ENCODE measurements around the gene MAP3K9. TPM values are rescaled to one million over a fixed set of nuclear protein-coding genes. Genes with fewer than 3 reads are reported as not detected.

The MAP3K9 gene
- total RNA-seq, 4 donors from 2014 or later: 0.20 to 1.5 (median 0.59) TPM

DNA sequence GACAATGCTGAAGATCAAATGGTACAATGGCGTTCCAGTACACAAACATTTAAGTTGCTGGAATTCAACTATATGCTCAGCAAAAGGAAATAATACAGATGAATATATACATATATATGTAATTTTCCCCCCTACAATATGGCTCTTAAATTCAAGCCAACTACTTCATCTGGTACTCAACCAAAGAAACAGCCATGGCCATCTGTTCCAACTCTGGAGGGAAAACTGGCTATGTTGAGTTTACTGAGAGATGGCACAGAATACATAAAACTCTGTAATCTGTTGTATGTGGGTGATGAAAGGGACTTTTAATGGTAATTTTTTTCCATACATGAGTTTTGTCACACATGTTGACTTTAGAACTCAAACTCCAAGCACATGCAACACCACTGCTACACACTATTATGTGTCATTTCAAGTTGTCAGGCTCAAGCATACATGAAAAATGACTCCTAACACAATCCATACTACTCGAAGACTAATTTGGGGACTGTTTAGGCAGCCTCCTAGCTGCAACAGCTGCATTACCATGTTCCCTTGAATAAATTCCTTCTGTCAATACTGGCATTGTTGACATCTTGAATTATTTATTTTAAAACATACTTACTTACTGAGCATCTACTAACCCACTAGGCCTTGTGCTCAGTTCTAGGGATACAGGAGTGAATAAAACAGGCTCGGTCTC lies 38.2 kb upstream of the MAP3K9 start:
- Histone ChIP-seq H3K27ac (no peak overlapping the region), H3K36me3 (no peaks in the 10 kb centered on the region), H3K27me3 (no peaks in the 10 kb centered on the region), H3K4me3 (no peak overlapping the region), H3K9me3 (no peaks in the 10 kb centered on the region), H3K4me1 (no peaks in the 10 kb centered on the region)
- WGBS, 2 donors: 83 to 84% methylated on average over 3 of the region's 3 CpGs
- DNase-seq (ENCODE audit: low spot score in 2 of 2): no peak
- TF ChIP-seq EP300 (IDR thresholded peaks at IDR 0.05) (no peak), POLR2A (IDR thresholded peaks at IDR 0.05) (no peak)
- TF ChIP-seq, protein P1, sequence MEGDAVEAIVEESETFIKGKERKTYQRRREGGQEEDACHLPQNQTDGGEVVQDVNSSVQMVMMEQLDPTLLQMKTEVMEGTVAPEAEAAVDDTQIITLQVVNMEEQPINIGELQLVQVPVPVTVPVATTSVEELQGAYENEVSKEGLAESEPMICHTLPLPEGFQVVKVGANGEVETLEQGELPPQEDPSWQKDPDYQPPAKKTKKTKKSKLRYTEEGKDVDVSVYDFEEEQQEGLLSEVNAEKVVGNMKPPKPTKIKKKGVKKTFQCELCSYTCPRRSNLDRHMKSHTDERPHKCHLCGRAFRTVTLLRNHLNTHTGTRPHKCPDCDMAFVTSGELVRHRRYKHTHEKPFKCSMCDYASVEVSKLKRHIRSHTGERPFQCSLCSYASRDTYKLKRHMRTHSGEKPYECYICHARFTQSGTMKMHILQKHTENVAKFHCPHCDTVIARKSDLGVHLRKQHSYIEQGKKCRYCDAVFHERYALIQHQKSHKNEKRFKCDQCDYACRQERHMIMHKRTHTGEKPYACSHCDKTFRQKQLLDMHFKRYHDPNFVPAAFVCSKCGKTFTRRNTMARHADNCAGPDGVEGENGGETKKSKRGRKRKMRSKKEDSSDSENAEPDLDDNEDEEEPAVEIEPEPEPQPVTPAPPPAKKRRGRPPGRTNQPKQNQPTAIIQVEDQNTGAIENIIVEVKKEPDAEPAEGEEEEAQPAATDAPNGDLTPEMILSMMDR (IDR thresholded peaks at IDR 0.05): no peak

DNA sequence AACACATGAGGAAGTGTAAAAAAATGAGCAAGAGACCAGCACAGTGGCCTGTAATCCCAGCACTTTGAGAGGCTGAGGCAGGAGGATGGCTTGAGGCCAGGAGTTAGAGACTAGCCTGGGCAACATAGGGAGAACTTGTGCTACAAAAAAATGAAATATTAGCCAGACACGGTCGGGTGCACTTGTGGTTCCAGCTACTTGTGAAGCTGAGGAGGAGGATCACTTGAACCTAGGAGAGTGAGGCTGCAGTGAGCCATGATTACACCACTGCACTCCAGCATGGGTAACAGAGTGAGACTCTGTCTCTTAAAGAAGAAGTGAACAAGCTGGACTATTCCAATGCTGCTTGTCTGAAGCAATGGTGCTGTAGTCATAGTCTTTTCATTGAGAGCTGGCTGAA lies 36.3 kb upstream of the MAP3K9 start:
- Histone ChIP-seq H3K4me1 (no peaks in the 10 kb centered on the region), H3K36me3 (no peaks in the 10 kb centered on the region), H3K27ac (no peak overlapping the region), H3K27me3 (no peaks in the 10 kb centered on the region), H3K4me3 (no peak overlapping the region), H3K9me3 (no peaks in the 10 kb centered on the region)
- 88 to 90% methylated on average over 2 of the region's 2 CpGs for WGBS, 2 donors
- no peak for TF ChIP-seq EP300 (IDR thresholded peaks at IDR 0.05)
- TF ChIP-seq POLR2A (IDR thresholded peaks at IDR 0.05): no peak
- TF ChIP-seq, protein P1 (IDR thresholded peaks at IDR 0.05): no peak
- DNase-seq (ENCODE audit: low spot score in 2 of 2): no peak

DNA sequence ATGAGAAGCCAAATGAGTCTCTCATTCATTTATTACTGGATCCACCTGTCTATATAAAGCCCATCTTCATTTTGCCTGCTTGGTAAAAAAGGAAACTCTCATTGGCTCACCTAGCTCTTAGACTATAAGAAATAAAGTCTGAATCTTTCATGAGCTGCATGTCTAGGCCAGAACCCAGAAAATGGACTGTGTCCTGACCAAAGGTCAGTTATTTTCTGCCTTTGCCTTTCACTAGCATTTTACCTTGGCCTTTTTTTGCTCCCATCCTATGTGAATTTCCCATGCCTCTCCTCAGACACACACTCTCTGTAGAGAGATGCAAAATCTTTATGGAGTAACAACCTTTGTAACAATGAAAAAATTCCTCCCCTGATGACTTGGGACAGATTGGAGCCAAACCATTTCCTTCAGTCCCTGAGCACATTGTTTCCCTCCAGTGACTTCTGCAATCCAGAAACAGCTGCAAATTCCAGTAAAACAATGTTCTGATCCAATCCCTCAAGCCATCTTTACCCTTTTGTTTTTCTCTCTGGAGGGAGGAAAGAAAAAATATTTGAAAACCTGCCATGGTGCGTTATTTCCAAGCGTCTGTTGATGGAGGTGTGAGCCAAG lies 33.6 kb upstream of the MAP3K9 start:
- Histone ChIP-seq H3K4me1 (no peaks in the 10 kb centered on the region), H3K9me3 (no peaks in the 10 kb centered on the region), H3K27me3 (no peaks in the 10 kb centered on the region), H3K36me3 (no peaks in the 10 kb centered on the region), H3K27ac (no peak overlapping the region), H3K4me3 (no peak overlapping the region)
- 29 to 43% methylated on average over 2 of the region's 2 CpGs for WGBS, 2 donors
- DNase-seq (ENCODE audit: low spot score in 2 of 2): no peak
- TF ChIP-seq, protein P1 (IDR thresholded peaks at IDR 0.05): no peak
- TF ChIP-seq EP300 (IDR thresholded peaks at IDR 0.05): no peak
- no peak for TF ChIP-seq POLR2A (IDR thresholded peaks at IDR 0.05)

DNA sequence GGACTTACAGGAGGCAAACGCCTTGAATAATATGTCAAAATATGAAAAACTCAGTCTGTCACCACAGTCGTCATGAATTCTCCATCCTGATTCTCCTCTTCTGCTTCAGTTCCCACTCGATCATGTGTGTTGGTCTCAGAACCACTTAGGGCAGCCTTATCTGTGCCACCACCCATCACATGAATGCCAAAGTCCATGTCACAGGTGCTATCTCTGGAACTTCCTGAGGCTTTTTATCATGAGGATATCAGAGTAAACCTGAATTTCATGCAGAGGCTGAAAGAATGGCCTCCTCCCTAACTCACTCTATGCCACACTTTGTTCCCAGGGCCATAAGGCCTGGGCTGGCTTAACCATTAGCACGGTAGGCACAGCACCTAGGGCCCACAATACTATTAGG lies 28.8 kb upstream of the MAP3K9 start:
- no peak for DNase-seq (ENCODE audit: low spot score in 2 of 2)
- WGBS, 2 donors: 87 to 88% methylated on average over 4 of the region's 4 CpGs
- H3K27ac ChIP-seq: no peak overlapping the region
- H3K4me1 ChIP-seq: no peaks in the 10 kb centered on the region
- peaks cover 0 to 8% (median 0%) of the 10 kb centered on the region in 4 donors for H3K9me3 ChIP-seq
- no peaks in the 10 kb centered on the region for H3K27me3 ChIP-seq
- TF ChIP-seq POLR2A (IDR thresholded peaks at IDR 0.05): no peak
- TF ChIP-seq, protein P1 (IDR thresholded peaks at IDR 0.05): no peak
- no peak for TF ChIP-seq EP300 (IDR thresholded peaks at IDR 0.05)
- no peak overlapping the region for H3K4me3 ChIP-seq
- no peaks in the 10 kb centered on the region for H3K36me3 ChIP-seq

DNA sequence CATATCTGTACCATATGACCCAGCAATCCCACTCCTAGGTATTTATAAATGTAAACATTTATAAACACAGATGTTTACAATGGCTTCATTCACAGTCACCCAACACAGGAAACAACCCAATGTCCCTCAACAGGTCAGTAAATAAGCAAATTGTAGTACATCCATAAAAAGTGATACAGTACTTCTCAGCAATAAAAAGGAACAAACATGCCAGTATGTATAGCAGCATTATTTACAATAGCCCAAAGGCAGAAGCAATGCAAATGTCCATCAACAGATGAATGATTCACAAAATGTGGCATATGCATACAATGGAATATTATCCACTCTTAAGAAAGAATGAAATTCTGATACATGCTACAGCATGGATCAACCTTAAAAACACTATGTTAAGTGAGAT lies 27.6 kb upstream of the MAP3K9 start:
- Histone ChIP-seq H3K4me3 (no peak overlapping the region), H3K27ac (no peak overlapping the region), H3K4me1 (no peaks in the 10 kb centered on the region), H3K27me3 (no peaks in the 10 kb centered on the region), H3K36me3 (no peaks in the 10 kb centered on the region), H3K9me3 (peaks cover 0 to 8% (median 0%) of the 10 kb centered on the region in 4 donors)
- TF ChIP-seq POLR2A (IDR thresholded peaks at IDR 0.05): no peak
- no peak for TF ChIP-seq EP300 (IDR thresholded peaks at IDR 0.05)
- TF ChIP-seq, protein P1 (IDR thresholded peaks at IDR 0.05): no peak
- no peak for DNase-seq (ENCODE audit: low spot score in 2 of 2)
